Stimulated activated CD4-positive, alpha-beta T cell treated with anti-CD3 and anti-CD28 coated beads, Interleukin-4, amount 100 ng/mL, for 24 hours (primary cell): ENCODE results near the gene PROM1.

Experiments
- DNase-seq: peaks from one replicate; pipeline ENCODE4 v3.0.0-alpha.2; 2020

Gene PROM1

DNA sequence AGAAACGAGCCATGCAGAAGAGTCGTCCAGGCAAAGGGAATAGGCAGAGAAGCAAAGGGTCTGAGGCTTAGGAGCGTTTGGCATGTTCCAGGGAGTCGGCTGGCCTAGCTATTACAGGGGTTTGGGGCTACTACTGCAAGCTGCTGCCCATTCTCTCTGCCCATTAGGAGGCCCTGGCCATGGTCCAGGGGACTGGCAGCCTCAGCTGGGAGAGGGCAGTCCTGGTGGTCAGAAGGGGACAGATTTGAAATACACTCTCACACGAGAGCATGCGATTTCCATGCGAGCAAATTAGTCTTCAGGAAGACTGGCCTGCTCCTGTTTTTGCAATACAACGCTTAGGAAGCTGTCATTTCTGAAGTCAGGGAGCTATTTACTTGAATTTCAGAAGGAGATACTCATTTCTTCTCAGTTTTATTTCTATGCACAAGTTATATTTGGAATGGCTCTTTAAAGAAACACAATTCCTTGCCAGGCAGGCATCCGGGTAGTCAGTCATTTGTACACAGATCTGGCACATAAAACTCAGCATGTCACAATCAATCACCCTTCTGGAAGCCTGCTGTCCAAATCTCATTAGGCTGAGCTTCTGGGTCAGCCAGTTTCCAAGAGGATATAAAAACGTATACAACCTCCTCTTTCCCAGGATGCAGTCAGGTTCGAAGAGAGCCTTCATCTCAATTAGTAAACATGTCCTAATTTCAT is 27.0 kb downstream of the PROM1 start:
- no peak for DNase-seq

DNA sequence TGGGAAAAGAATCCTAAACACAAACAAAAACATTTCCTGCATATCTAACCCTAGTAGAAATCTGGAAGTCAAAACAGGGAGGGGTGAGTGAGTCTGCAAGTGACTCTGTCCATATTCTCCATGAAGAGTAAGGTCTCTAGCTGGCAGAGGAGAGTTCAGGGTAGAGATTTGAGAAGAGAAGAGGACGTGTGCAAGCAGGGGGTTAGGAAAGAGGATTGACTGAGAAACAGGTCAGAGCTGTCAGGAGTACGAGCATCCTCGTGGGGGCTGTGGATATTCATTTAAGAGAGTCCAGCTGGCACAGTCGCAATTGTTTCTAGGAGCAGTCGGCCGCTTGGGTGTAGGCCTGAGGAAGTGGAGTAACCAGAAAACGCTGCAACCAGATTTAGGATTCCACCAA is 27.9 kb downstream of the PROM1 start:
- DNase-seq = no peak

DNA sequence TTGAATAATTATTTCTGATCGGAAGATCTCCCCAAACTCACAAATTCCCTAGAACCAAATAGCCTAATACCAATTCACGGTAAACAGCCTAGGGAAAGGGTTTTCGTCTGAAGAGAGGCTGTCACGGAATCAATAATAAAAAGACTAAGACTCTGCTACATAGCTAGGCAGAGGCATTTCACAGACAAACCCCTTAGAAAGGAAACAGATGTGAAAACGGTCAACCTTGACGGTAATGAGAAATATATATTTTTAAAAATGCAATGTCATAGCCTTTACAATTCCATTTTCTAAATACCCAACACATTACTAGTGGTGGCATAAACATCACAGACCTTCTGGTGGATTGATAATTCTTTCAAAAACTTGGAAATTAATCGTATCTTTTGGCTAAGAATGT is 28.4 kb downstream of the PROM1 start:
- no peak for DNase-seq

DNA sequence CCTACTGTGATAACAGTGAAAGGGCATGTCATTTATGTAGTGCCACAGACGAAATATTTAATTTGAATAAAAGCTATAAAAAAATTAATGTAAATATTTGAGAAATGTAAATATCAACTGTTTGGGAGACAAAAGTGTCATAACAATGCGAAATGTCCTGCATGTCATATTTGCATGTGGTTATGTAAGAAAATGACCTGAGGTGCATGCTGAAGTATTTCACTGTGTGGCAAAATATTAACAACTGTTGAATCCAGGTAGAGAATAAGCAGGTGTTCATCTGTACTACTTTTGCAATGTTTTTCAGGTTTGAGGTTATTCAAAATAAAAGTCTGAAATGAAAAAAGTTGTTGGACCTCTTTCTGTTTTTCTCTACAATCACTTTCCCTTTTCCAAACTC is 30.9 kb downstream of the PROM1 start:
- no peak for DNase-seq

DNA sequence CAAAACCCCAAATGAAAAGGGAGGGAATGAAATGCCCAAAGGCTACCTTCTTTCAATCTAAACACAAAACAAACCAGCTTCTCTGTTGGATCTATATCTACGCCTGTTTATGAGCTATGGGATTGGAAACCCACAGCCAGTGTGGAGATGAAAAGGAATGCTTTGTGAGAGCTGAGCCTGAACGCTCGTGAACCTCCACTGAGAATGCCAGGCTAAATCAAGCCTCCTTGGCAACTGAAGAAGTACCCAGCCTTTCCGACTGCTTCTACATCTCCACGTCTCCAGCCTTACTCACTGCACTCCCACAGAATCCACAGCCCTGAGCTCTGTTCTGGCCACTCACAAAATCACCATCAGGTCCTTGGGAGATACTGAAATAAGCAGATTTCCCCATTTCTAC is 31.8 kb downstream of the PROM1 start:
- DNase-seq = no peak

DNA sequence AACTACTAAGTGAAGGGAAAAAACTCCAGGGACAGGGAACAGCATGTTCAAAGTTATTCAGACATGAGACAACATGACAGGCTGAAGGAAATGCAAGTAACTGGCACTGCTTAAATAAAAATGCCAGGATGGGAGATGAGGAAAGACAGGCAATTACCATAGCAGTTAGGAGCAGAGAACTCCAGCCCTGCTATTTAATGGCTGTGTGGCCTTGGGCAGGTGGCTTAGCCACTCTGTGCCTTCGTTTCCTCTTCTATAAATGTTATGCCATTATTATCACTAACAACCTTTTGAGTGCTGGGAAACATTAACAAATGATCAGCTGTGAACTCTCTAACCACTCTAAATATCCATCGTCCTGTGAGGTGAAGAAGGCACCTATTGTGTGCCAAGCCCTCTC is 32.7 kb downstream of the PROM1 start:
- no peak for DNase-seq

DNA sequence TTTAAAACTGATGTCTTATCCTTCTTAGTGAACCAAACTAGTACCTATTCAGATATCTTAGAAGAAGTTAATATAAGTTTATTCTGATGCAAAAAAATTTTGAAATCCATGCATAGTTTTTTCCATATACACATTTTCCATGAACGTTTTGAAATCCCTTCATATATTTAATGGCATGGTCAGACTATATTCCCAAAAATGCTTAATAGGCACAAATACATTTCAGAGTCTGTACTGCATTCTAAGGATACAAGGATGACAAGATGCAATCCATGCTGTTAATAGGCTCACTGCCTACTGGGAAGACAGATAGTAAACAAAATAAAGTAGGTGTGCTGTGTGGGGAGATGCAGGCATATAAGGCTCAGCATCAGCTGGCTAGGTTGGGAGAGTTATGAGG is 33.2 kb downstream of the PROM1 start:
- DNase-seq = no peak

DNA sequence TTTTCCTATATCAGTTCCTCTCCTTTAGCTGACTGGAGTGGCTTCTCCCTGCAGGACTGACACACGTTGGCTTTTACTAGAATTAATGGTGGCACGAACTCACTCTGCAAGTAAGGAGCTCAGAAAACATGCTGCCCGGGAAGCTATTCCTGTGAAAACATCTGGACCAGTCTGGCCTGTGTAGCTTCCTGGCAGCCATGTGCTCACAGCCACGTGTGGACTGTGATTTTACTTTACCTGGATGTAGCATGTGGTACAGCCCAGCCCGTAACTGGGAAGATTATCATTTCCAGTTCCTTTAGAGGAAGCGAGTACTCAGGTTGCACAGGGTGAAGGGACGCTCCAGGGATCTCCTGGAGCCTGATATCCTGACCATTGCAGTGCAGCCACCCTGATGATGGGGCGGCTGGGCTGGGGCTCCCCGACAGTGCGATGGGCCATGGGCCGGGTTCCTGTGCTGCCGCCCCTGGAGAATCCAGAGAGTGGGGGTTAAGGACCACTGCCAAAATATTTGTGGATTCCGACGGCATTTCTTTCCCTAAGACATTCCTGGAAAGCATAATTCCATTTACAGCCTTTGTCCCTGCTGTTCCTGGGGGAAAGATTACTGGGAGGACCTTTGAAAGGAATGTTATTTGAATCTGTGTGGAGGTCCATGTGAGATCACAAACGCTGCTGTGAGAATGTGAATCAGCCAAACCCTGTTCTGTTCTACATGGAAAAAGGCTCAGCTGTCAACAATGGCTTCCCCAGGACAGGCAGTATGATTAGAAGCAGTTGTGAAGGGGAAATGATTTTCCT is 35.0 kb downstream of the PROM1 start:
- DNase-seq = no peak

DNA sequence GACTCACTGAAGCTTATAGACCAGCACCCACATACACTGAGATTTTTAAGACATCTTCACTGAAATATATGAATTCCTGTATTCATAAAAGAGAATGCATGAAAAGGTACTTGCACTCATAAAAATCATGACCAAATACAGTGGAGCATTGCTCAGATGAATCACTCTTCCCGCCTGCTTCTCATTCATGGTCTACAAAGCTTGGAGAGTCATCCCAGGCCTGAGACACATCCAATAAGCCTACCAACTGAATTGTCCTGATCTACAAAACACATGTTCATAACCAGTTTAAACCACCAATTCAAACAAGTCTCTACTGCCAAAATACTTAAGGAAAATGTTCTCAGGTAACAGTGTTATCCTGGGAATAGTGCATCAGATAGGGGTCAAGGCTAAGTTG is 38.1 kb downstream of the PROM1 start:
- no peak for DNase-seq

DNA sequence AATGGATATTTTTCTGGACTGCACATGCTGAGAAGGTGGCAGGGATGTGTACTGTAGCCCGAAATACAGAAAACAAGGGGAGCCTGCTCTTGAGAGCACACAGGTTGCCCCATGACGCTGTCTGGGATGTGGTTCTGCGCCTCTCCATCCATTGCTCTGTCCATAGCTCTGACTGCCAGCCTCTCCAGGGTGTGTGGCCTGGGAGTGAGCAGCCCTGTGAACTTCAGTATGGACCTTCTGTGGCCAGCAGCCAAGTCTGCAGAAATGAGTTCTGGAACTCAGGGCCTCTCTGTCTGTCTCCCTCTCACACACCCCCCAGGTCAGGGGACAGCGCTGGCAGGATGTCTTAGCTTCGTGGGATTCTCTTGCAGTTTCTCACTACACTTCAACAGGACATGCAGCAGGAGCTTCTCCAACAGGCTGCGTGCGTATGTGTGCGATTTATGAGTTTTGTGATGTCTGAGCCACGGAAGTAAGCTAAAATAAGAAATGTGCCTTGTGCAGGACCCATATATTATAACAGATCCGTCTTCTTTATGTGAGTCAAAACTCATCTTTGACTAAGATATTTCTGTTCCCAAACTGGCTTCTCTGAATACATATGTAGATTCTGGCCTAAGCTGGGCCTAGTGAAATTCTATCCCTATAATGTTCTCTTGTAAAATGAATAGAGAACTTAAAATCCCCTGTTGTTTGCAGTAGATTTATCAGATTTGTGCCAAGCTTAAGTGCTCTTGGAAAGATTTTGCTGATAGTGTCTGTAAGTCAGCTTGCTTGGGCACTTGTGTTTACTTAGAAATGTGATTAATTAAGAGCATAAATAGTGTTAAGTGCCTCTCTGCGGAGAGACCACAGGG is 40.0 kb downstream of the PROM1 start:
- DNase-seq = no peak

DNA sequence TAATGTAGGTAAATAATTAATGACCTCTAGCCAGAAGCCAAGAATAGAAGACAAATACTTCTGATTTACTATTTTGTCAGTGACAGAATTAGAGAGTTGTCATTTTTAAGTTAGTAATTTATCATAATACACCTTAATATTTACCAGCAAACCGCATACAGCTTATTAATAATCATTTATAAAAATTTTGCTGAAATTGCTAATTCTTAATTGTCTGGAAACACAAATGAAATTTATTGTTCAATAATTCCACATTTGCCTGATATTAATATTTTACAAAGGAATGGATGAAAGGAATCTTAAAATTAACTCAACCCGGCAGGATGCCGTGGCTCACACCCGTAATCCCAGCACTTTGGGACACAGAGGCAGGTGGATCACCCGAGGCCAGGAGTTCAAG is 44.7 kb downstream of the PROM1 start:
- no peak for DNase-seq

DNA sequence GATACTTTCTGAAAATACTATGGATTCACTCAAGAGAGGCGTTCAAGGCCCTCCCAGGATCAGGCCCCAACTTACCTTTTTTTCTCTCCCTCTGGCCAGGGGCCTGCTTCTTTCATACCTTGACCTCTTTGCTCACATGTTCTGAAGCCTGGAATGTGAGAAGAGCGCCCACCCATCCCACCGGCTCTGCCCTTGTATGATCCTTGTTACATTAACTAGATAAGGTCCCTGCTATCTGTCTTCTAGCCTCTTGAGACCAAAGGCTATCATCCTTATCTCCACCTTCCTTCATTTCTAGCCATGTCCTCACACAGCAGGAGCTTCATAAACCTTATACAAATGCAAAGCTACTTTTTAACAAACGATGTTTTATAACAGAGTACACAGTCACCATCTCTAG is 45.9 kb downstream of the PROM1 start:
- no peak for DNase-seq

DNA sequence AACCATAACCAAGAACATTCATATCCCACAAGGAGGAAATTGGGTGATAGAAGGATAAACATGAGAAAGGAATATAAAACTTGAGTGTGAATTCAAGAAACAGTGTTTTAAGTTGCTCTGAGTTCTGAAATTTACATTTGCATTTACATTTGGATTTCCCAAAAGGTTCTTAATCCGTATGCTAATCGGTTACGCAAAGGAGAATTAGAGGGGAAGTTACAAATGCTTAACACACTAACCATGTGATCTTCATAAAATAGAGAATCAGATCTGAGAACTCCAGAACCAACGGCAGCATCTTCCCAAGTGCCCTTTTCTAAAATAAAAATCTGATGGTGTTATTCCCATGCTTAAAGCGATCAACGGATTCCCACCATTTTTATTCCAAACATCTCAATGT is 48.0 kb downstream of the PROM1 start:
- no peak for DNase-seq

DNA sequence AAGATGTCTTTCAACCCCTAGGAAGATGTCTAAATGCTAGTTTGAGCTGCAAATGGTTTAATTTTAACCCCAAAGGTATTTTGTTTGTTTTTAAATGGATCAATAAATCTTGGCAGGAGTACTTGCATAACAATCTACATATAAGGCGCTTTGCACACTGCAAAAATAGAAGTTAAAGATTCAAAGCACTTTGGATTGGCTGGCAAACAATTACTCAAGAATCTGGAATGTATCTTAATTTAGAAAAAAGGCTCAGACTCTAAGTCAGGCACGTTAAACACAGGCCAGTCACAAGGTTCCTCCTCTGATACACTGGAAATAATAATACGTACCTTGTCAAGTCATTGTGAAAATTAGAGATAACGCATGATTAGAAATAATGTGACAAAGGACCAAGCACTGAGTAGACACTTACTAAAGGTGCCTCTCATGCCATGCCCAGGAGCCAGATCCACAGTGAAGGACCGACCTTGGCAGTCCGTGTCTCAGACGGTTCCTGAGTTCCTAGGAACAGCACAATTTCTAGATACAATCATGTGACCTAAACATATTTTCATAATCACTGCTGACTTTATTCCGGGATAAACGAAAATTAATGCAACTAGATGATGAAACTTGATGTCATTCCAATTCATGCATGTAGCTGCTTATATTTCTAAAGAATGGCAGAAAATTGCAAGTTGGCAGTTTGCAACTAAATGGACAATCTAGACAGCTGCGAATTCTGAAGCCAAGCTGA is 49.6 kb downstream of the PROM1 start:
- no peak for DNase-seq

DNA sequence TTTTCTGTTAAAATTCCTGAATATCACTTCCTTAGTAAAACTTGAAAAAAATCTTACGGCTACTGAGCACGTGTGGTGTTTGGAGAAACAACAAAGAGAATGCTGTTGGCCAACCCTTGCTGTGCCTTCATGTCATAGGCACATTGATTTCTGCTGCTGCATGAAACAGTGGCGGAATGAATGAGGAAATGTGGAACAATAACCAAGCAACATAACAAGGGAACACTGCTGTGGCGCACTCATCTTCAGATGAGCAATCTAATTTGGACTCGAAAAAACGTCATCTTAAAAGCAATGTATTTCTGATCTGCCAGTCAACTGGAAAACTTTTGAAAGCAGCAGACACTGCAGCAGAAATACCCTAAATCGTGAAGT is 51.4 kb downstream of the PROM1 start:
- DNase-seq = no peak

DNA sequence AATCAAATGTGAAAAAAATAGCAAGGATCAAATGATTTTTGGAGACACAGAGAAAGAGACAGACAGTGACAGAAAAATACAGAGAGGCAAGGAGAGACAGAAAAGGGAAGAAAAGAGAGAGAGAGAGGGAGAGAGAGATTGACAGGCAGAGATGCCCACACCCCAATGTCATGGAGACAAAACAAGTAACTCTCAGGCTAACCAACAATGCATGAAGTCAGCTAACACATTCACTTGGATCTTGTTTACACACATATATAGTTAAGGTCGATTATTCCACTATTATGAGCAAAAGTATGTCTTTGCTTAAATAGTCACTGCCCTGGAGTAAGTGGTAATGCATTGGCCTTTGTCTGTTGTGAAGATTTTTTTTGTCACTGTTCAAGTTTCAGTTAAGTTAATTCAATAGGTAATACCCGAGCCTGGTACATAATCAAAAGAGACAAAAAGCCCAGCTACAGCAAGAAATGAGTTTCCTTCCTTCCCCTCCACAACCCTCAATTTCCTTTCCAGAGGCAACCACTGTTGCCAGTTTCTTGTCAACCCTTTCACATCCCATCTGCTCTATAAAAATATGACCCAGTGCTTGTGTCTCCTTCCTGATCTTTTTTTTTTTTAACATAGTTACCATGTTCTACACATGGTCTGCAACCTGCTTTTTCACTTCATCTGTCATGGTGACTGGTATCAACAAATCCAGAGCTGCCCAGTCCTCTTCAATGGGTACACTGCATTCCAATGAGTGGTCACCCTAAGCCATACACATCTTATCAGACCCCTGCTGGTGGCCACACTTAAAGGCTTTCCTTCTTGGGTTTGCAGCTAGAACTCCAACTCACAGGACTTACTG is 52.1 kb downstream of the PROM1 start:
- DNase-seq = no peak

DNA sequence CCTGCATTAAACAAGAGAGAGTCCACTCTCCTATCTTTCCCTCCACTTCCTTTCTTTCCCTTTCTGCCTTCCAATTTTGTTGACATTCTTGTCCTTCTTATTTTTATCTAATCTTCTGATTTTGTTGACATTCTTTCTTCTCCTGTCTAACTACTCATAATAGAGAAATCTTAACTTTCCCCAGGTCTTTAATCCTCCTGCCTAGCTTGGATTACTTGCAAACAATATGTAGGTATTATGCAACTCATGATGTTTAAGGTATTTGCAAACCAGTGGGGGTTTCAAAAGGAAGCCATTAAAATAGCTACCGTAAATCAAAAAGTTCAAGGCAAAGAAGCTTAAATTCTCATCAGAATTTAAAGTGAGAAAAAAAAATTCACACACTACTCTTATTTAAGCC is 53.9 kb downstream of the PROM1 start:
- DNase-seq = no peak

DNA sequence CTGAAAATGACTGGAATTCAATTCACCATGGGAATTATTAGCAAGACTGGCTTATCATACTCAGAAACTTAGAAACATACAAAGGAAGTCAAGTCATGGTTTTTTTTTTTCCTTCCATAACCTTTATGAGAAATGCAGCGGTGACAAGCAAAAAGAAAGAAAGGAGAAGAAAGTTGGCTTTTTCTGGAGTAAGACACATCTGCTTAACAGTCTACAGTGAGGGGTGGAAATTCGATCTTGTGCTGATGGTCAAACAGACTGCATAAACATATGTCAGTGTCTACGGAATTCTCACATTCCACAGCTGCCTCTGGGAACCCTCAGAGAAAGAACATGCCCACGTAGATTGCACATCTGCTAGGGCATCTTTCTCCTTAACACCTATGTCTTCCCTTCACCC is 54.6 kb downstream of the PROM1 start:
- no peak for DNase-seq

DNA sequence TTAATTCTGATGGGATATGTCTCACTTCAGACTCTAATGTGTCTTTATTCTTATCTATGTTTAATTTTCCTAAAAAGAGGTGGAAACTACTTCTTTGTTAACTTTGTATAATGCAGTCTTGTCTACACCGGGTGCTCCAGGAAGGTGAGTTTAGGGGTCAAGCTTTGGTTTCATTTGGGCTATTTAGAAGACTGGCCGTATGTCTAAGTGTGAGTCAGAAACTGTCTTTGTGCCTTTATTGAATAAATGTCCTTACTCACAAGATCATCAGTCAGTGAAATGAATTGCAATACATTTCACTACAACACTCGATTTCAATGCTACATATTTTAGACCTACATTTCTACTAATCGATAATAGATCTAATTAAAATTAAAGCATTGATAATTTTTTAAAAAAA is 56.2 kb downstream of the PROM1 start:
- DNase-seq = no peak

DNA sequence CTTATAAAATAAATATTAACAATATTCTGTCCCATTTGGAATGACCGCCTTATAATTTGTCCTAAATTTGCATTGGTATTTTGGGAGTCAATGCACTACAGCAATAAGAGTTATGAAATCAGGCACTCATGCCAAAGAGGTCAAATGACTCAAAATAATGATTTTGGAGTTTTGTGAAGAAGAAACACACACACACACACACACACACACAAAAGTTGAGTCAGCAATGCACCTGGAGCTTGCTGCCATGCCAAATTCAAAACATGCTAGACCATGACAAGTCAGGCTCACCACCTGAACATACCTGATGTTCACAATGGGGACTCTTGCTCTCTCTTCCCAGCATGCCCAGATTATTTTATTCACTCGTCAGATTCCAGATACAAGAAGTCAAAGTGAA is 56.7 kb downstream of the PROM1 start:
- DNase-seq = no peak

DNA sequence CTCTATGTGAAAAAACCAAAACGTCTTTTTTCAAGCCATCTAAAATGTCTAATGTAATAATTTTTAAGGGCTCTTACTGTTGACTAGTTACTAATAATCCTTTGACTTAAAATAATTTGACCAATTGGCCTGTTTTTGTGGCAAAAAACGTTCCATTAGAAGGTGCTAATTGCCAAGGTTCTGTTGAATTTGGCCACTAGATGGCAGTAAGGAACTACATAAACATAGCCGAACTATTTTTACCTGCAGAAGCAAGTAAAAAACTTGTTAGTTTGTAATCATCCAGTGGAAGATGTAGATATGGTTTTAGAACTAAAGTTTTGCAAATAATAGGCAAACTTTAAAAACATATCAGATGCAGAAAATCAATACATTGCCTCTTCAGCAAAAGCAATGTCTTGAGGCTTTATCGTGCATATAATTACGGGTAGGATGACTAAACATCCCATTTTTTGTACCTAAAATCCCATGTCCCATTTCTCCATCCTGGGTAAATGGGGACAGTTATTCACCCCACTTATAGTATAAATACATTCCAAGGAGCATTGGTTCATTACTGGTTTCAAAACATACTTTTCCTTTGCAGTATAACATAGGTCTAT is 57.6 kb downstream of the PROM1 start:
- peak; percentile 43 for DNase-seq

DNA sequence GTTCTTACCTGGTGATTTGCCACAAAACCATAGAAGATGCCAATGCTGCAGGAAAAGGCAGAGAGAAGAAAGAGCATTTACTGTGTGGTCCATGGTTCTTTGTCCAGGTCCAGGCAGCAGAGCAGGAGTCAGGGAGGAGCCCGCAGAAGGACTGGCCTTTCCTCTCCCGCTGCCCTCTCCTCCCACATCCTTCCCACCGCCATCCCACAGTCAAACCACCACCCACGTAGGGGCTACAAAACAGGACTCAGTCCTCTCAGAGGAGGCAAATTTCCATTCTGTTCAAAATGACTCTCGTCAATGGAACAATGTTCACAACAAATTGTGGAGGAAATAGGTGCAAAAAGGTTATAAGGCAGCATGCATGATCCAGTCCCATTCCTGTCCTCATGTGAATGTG is 58.6 kb downstream of the PROM1 start:
- no peak for DNase-seq
